HL-60 (cell line): ENCODE measurements around the gene SEC24A.

ENCODE experiments used
- CTCF ChIP-seq: IDR thresholded peaks from one replicate; pipeline ENCODE4 v1.5.1; 2011; ENCODE audit warnings: low read length, control low read depth, inconsistent platforms; ENCODE audit not compliant: insufficient read depth
- GABPA ChIP-seq: IDR thresholded peaks from 2 replicates; pipeline ENCODE4 v1.6.1; 2012; ENCODE audit warnings: low read depth
- POLR2AphosphoS5 ChIP-seq: IDR thresholded peaks from 2 replicates; pipeline ENCODE4 v1.6.1; 2012; ENCODE audit warnings: low read depth
- TF ChIP-seq, protein P1 (sequence below): IDR thresholded peaks from 2 replicates; pipeline ENCODE4 v1.6.1; 2012; ENCODE audit warnings: low read depth; ENCODE audit not compliant: insufficient replicate concordance

DNA sequence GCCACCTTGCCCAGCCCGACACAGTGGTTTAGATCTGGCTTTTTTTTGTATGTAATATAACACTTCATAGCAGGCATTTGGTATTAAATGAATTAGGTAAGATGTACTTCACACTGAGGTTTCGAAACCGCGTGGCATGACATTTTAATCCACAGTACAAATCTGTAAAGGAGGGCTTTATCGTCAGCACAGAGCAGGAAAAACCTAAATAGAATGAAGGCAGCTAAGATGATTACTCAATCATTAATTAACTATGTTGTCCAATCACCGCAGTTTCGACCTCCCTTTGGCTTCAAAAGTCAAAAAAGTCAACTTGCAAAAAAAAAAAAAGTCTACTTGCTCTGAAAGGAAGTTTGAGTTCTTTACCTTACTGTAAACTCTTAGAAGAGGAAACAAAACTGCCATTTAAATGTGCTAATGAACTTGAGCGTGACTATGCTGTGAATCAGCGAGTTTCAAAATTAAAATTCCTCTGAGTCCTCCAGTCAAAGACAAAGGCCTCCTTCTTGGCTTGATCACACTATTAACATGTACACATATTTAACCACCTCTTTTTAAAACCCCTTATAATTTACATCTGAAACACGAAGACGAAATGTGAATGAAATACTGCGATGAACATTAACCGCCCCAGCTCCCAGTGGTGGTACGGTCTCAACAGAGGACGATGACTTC lies 698 bp upstream of the SEC24A start:
- TF ChIP-seq CTCF (no peak), POLR2AphosphoS5 (no peak), GABPA (no peak)
- TF ChIP-seq, protein P1, sequence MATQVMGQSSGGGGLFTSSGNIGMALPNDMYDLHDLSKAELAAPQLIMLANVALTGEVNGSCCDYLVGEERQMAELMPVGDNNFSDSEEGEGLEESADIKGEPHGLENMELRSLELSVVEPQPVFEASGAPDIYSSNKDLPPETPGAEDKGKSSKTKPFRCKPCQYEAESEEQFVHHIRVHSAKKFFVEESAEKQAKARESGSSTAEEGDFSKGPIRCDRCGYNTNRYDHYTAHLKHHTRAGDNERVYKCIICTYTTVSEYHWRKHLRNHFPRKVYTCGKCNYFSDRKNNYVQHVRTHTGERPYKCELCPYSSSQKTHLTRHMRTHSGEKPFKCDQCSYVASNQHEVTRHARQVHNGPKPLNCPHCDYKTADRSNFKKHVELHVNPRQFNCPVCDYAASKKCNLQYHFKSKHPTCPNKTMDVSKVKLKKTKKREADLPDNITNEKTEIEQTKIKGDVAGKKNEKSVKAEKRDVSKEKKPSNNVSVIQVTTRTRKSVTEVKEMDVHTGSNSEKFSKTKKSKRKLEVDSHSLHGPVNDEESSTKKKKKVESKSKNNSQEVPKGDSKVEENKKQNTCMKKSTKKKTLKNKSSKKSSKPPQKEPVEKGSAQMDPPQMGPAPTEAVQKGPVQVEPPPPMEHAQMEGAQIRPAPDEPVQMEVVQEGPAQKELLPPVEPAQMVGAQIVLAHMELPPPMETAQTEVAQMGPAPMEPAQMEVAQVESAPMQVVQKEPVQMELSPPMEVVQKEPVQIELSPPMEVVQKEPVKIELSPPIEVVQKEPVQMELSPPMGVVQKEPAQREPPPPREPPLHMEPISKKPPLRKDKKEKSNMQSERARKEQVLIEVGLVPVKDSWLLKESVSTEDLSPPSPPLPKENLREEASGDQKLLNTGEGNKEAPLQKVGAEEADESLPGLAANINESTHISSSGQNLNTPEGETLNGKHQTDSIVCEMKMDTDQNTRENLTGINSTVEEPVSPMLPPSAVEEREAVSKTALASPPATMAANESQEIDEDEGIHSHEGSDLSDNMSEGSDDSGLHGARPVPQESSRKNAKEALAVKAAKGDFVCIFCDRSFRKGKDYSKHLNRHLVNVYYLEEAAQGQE, result no peak
